Stimulated activated CD4-positive, alpha-beta T cell treated with anti-CD3 and anti-CD28 coated beads, TNF-alpha, amount 100 ng/mL, for 4 hours (primary cell): ENCODE measurements around the gene PAAF1.

ENCODE experiments used
- DNase-seq, 3 experiments: peaks; one replicate each; pipeline ENCODE4 v3.0.0-alpha.2; 2020; ENCODE audit warnings: low read depth in 3 of 3

The PAAF1 gene

GRCh38 chr11:73972620-73973449 is 96.0 kb downstream of the PAAF1 start:
- no peak for DNase-seq

GRCh38 chr11:73974604-73975478 is 98.0 kb downstream of the PAAF1 start:
- DNase-seq: no peak

GRCh38 chr11:73975479-73975757 is 98.6 kb downstream of the PAAF1 start:
- DNase-seq: no peak

DNA sequence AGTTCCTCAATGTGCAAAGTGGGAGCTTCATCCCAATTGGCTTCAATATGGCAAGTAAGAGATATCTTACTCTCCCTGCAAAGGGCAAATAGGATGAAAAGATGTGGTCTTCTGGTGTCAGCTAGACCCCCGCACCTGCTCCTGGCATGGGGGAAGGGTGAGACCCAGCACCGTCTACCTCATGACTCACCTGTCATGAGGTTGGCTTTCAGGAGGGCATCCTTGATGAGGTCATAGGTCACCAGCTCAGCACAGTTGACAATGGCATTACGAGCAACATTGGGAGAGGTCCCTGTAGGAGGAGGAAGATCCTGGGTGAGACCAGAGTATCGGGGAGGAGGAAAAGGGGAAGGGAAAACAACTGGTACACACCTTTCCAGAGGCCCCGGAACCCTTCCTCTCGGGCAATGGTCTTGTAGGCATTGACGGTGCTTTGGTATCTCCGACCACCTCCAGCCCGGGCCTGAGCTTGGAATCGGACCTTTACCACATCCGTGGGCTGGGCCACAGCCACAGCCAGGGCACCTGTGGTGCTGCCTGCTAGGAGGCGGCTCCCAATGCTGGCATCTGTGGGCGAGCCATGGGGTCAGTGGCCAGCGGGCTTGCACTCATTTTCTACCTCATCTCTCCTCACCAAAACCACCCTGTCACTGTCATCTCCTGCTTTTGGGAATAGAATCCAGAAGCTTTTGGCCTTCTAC is 99.8 kb downstream of the PAAF1 start:
- DNase-seq: no peak

GRCh38 chr11:73977856-73978519 is 101.2 kb downstream of the PAAF1 start:
- DNase-seq: no peak

DNA sequence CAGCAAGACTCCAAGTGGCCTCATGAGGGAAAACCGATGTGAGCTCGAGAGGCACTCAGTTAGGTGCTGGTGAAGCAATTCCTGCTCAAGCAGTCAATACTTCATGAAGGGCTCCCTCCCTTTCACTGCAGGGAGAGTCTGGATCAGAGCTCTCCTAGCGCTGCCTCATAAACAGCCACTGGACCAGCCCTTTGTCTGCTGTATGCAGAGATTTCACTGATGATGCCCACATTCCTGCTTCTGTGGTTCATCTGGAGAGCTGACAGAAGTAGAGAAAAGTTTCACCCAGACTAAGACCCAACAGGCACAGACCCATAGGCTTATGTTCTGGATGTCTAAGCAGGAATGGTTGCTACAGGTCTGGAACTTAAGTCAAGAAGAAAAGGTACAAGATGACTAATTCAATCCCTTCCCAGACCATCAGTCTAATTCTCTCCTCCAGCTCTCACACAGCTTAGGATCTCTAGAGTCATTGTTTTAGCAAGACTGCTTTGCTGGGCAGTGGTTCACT is 101.8 kb downstream of the PAAF1 start:
- DNase-seq: no peak

GRCh38 chr11:73980001-73980961 is 103.5 kb downstream of the PAAF1 start:
- peak in 2 of 3 experiments; percentile 45 to 63 for DNase-seq
